WI38 (cell line): ENCODE data around the gene TMEM106C.

Experiments
- H3K4me3 ChIP-seq: 2 replicates; pipeline ENCODE4 v1.5.1; 2011; ENCODE audit warnings: low read depth, mild to moderate bottlenecking, control low read depth, low read length
- CTCF ChIP-seq: IDR thresholded peaks from 2 replicates; pipeline ENCODE4 v1.5.1; 2012; ENCODE audit warnings: low read depth, mild to moderate bottlenecking, control low read depth, low read length

TMEM106C gene

GRCh38 chr12:47999816-48000215, 36.4 kb downstream of the TMEM106C start:
- TF ChIP-seq CTCF = no peak
- no peak overlapping the region for H3K4me3 ChIP-seq

- no peak for TF ChIP-seq CTCF
- peak overlapping the region; percentile 62 for H3K4me3 ChIP-seq
Observed at GRCh38 chr12:48000878-48001504, 37.6 kb downstream of the TMEM106C start.

- H3K4me3 ChIP-seq = peak overlapping the region; percentile 62
- no peak for TF ChIP-seq CTCF
Observed at GRCh38 chr12:48001505-48002413, 38.4 kb downstream of the TMEM106C start.

- TF ChIP-seq CTCF = no peak
- H3K4me3 ChIP-seq = peak overlapping the region; percentile 62
Observed at GRCh38 chr12:48002414-48002730, 39.0 kb downstream of the TMEM106C start.

GRCh38 chr12:48002773-48003218, 39.4 kb downstream of the TMEM106C start:
- TF ChIP-seq CTCF = no peak
- no peak overlapping the region for H3K4me3 ChIP-seq

- peak overlapping the region; percentile 23; the same call in 1 of the 2 replicates for H3K4me3 ChIP-seq
Observed at GRCh38 chr12:48003226-48004052, 40.0 kb downstream of the TMEM106C start.

More at GRCh38 chr12:48003226-48004052, 40.0 kb downstream of the TMEM106C start:
- TF ChIP-seq CTCF = no peak
